GM21515 (cell line): ENCODE measurements around the gene SLC25A42.
A peak's percentile ranks its signal among the peaks of the same experiment; 100 is the strongest.
"Not testable (repeated sequence)": the region's sequence is repeated elsewhere in the genome, so short reads cannot be mapped to it uniquely, and the experiment has no call there.

Experiments
- ATAC-seq: cut with Tn5 transposase; IDR thresholded peaks from one replicate; pipeline ENCODE4 v1.9.1; 2021; ENCODE audit not compliant: unreplicated experiment

The SLC25A42 gene, protein sequence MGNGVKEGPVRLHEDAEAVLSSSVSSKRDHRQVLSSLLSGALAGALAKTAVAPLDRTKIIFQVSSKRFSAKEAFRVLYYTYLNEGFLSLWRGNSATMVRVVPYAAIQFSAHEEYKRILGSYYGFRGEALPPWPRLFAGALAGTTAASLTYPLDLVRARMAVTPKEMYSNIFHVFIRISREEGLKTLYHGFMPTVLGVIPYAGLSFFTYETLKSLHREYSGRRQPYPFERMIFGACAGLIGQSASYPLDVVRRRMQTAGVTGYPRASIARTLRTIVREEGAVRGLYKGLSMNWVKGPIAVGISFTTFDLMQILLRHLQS

GRCh38 chr19:19063183-19064097 lies at the start of gene SLC25A42:
TSS of gene SLC25A42 (plus strand) at chr19:19063994. CDS start at chr19:19096125, 32,131 bp downstream.
- peak; percentile 86 for ATAC-seq

- ATAC-seq, result no peak
Observed at GRCh38 chr19:19021115-19021514, 42.7 kb upstream of the SLC25A42 start.

DNA sequence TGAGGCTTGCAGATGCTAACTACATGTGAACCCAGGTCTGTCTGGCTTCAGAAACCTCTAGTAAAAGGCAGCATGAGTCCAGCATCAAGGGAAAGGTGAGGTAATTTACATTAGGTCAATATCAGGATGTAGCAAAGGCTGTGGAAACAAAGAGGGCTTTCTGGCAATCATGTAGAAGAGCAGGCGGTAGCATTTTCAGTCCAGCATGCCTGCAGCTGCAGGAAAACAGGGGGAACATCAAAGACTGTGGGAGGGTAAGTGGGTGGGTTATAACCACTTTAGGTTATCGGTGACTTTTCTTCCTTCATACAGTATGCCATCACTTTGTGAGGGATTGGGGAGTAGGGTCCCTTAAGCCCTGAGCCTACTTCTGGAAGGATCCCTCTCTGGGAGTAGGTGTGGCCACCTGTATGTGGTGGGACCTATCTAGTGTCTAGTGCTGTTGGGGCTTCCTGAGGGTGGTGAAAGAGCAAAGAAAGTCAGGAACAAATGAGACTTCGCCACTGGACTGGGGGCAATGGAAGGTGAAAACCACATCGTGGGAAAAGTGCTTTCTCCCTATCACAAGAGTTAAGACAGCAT lies 41.3 kb upstream of the SLC25A42 start:
- ATAC-seq, result no peak

DNA sequence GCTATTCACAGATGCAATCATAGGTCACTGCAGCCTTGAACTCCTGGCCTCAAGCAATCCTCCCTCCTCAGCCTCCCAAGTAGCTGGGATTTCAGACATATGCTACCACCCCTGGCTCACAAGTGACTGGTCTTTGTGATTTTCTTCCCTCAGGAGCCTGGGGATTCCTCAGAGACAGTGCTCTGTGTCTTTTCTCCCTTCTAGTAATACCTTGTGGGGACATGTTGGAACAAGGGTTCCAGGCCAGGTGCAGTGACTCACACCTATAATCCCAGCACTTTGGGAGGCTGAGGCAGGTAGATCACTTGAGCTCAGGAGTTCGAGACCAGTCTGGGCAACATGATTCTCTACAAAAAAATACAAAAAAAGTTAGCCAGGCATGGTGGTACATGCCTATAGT lies 40.4 kb upstream of the SLC25A42 start:
- not testable (repeated sequence) for ATAC-seq

- no peak for ATAC-seq
Observed at GRCh38 chr19:19025861-19026260, 37.9 kb upstream of the SLC25A42 start.

DNA sequence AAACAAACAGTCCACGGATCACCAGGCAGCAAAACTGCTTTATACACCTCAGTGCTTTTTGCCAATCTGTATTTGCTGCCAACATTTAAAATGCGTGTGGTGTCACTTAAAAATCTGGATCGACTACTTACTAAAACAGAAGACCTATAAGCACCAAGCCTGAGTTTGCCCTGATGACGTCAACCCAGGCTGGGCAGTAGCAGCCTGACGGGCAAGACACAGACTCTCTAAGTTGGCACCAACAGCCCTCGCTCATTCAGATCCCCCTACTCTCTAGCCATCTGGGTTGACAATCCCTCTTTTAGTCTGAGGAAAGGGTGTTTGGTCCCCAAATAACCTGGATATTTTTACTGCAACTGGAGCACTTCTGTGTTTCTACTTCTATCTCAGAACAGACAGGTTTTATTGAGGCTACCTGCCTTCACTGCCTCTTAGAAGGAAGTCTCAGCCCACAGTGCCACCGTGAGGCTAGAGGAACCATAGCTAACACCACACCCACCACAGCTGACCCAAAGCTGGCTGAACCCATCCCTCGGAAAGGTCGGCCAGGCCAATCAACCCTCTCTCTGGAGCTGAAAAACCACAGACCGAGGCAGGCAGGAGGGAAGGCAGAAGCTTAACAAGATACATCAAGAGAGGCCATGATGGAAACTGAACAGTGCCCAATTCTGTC lies 37.4 kb upstream of the SLC25A42 start:
- no peak for ATAC-seq

DNA sequence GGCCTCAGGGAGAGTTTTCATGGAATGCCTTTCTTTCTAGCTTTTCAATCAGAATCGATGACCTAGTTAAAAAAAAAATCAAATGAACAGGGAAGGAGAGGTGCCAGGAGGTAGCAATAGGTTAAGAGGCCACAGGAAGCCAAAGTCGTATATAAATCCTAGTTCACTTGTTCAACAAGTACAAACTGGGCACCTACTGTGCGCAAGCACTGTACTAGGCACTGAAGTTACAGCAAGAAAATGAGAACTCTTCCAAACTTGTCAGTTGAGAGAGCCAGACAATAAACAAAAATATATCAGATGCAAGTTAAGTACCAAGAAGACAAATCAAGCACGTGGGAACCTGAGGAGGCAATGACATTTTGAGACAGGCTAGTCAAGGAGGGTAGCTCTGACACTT lies 36.6 kb upstream of the SLC25A42 start:
- ATAC-seq, result no peak

GRCh38 chr19:19028526-19028925 lies 35.3 kb upstream of the SLC25A42 start:
- ATAC-seq, result no peak

GRCh38 chr19:19031891-19032290 lies 31.9 kb upstream of the SLC25A42 start:
- no peak for ATAC-seq

GRCh38 chr19:19032420-19033175 lies 31.2 kb upstream of the SLC25A42 start:
- ATAC-seq, result peak; percentile 44

GRCh38 chr19:19033176-19033425 lies 30.7 kb upstream of the SLC25A42 start:
- ATAC-seq, result no peak

DNA sequence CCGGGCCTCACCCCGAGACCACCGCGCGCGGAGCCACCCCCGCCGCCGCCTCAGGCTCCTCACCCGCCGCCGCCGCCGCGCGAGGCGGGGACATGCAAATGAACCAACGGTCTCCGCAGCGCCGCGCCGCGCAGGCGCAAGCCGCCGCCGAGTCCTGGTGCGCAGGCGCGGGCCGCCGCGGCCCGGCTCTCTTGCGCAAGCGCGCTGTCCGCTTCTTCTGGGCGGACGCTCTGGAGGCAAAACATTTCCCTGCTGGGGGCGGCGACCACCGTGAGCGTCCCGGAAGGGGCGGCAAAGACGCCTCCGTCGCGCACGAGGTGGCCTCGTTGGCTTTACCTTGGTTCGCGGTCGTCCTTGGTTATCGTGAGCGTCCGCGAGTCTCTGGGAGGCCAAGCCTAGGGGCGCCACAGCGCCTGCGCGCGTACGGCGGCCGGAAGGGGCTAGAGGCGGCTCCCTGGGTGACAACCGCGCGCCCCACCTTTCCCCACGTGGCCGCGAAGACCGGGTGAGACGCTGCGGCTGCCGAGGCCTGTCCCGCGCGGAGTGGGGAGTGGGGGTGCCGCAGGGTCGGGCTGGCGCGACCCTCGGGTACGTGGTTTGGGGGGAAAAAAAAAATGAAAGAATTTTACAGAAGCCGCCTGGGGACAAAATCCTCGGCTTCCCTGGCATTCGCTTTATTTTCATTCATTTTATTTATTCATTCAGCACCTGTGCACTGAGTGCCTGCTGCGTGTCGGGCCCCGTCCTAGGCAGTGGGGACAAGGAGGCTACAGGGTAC lies 30.2 kb upstream of the SLC25A42 start, which contains the start of the genes ARMC6 and SUGP2:
ARMC6 (plus strand) TSS at position 178 of the 778 bp plus-strand sequence. CDS start 607 bp downstream, outside the sequence.
SUGP2 (minus strand) TSS at position 92 of the 778 bp plus-strand sequence. CDS start 2,446 bp downstream, outside the sequence.
- peak; percentile 69 for ATAC-seq

- no peak for ATAC-seq
Observed at GRCh38 chr19:19034204-19034624, 29.6 kb upstream of the SLC25A42 start.

- ATAC-seq, result no peak
Observed at GRCh38 chr19:19039901-19040300, 23.9 kb upstream of the SLC25A42 start.

GRCh38 chr19:19040417-19040816 lies 23.4 kb upstream of the SLC25A42 start:
- no peak for ATAC-seq

- ATAC-seq, result no peak
Observed at GRCh38 chr19:19042732-19043280, 21.0 kb upstream of the SLC25A42 start.

- ATAC-seq, result no peak
Observed at GRCh38 chr19:19043481-19043880, 20.3 kb upstream of the SLC25A42 start.

DNA sequence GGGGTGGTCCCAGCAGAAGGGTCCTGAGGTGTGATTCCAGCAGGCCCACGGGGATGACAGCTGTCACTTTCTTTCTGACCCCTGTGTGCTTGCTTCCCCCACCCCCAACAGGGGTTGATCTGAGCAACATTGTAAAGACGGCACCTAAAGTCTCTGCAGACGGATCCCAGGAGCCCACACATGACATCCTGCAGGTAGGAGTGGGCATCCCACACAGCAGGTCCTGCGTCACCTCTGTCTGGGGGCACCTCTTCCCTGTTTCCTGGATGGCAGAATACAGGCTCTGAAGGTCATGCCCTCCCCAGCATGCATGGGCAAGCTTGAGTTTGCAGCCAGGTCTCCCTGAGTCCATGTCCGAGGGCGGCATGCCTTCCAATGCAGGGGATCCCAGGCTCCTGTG lies 19.9 kb upstream of the SLC25A42 start:
- ATAC-seq, result no peak

- no peak for ATAC-seq
Observed at GRCh38 chr19:19049406-19049805, 14.4 kb upstream of the SLC25A42 start.
